Nephron (organoid): ENCODE results near the gene ATP10B.
A peak's percentile ranks its signal among the peaks of the same experiment; 100 is the strongest.

Experiments
- H3K27ac Mint-ChIP-seq, 3 experiments: 2 replicates each; pipeline ENCODE4 v1.8.0; 2020; ENCODE audit warnings: mixed read lengths in 3 of 3, mild to moderate bottlenecking in 2 of 3, moderate library complexity in 1 of 3
- H3K27me3 Mint-ChIP-seq: 2 replicates; pipeline ENCODE4 v1.8.0; 2021; ENCODE audit warnings: low read depth, mild to moderate bottlenecking, moderate library complexity, mixed read lengths
- H3K36me3 Mint-ChIP-seq: 2 replicates; pipeline ENCODE4 v1.8.0; 2020; ENCODE audit warnings: low read depth, mixed read lengths
- H3K4me1 Mint-ChIP-seq: 2 replicates; pipeline ENCODE4 v1.8.0; 2020; ENCODE audit warnings: mixed read lengths
- H3K4me3 Mint-ChIP-seq, 3 experiments: 2 replicates each; pipeline ENCODE4 v1.8.0; 2020; ENCODE audit warnings: mild to moderate bottlenecking in 3 of 3, mixed read lengths in 3 of 3, moderate library complexity in 2 of 3
- H3K9me3 Mint-ChIP-seq: 2 replicates; pipeline ENCODE4 v1.8.0; 2020; ENCODE audit warnings: mixed read lengths
- CTCF ChIP-seq, 3 experiments: fragments of 200-600 bp; sonication (generic); IDR thresholded peaks; one replicate each; pipeline ENCODE4 v1.5.0; 2021; ENCODE audit warnings: antibody characterized with exemption in 3 of 3; ENCODE audit not compliant: unreplicated experiment in 3 of 3

The ATP10B gene

GRCh38 chr5:160674901-160675300, 177.1 kb downstream of the ATP10B start:
- Mint-ChIP-seq H3K27ac (peak overlapping the region in 1 of 3 experiments; percentile 10), H3K27me3 (peaks cover 10% of the 10 kb centered on the region), H3K36me3 (no peaks in the 10 kb centered on the region), H3K4me1 (peaks cover 6% of the 10 kb centered on the region), H3K9me3 (no peaks in the 10 kb centered on the region), H3K4me3 (no peak overlapping the region)
- no peak for TF ChIP-seq CTCF (IDR thresholded peaks at IDR 0.05; ENCODE audit: unreplicated experiment in 3 of 3)

- H3K4me1 Mint-ChIP-seq: no peaks in the 10 kb centered on the region
- no peaks in the 10 kb centered on the region for H3K36me3 Mint-ChIP-seq
- peaks cover 10% of the 10 kb centered on the region for H3K27me3 Mint-ChIP-seq
- no peaks in the 10 kb centered on the region for H3K9me3 Mint-ChIP-seq
- H3K27ac Mint-ChIP-seq: no peak overlapping the region
- no peak for TF ChIP-seq CTCF (IDR thresholded peaks at IDR 0.05; ENCODE audit: unreplicated experiment in 3 of 3)
- no peak overlapping the region for H3K4me3 Mint-ChIP-seq
Observed at GRCh38 chr5:160672521-160672920, 179.5 kb downstream of the ATP10B start.

- Mint-ChIP-seq H3K27me3 (peaks cover 7% of the 10 kb centered on the region), H3K4me3 (no peak overlapping the region), H3K9me3 (no peaks in the 10 kb centered on the region), H3K36me3 (no peaks in the 10 kb centered on the region), H3K27ac (peak overlapping the region in 1 of 3 experiments; percentile 32), H3K4me1 (no peaks in the 10 kb centered on the region)
- TF ChIP-seq CTCF (IDR thresholded peaks at IDR 0.05; ENCODE audit: unreplicated experiment in 3 of 3): no peak
Observed at GRCh38 chr5:160668356-160668755, 183.7 kb downstream of the ATP10B start.

GRCh38 chr5:160667160-160667559, 184.9 kb downstream of the ATP10B start:
- no peaks in the 10 kb centered on the region for H3K36me3 Mint-ChIP-seq
- H3K27ac Mint-ChIP-seq: peak overlapping the region in 1 of 3 experiments; percentile 16
- H3K4me1 Mint-ChIP-seq: no peaks in the 10 kb centered on the region
- no peak overlapping the region for H3K4me3 Mint-ChIP-seq
- H3K9me3 Mint-ChIP-seq: no peaks in the 10 kb centered on the region
- TF ChIP-seq CTCF (IDR thresholded peaks at IDR 0.05; ENCODE audit: unreplicated experiment in 3 of 3): no peak
- peaks cover 7% of the 10 kb centered on the region for H3K27me3 Mint-ChIP-seq

- Mint-ChIP-seq H3K4me1 (no peaks in the 10 kb centered on the region), H3K9me3 (no peaks in the 10 kb centered on the region), H3K36me3 (no peaks in the 10 kb centered on the region), H3K4me3 (no peak overlapping the region), H3K27me3 (peaks cover 3% of the 10 kb centered on the region), H3K27ac (peak overlapping the region in 1 of 3 experiments; percentile 52)
- no peak for TF ChIP-seq CTCF (IDR thresholded peaks at IDR 0.05; ENCODE audit: unreplicated experiment in 3 of 3)
Observed at GRCh38 chr5:160665460-160665859, 186.6 kb downstream of the ATP10B start.

GRCh38 chr5:160660132-160660531, 191.9 kb downstream of the ATP10B start:
- Mint-ChIP-seq H3K36me3 (no peaks in the 10 kb centered on the region), H3K4me1 (no peaks in the 10 kb centered on the region), H3K9me3 (no peaks in the 10 kb centered on the region), H3K27ac (no peak overlapping the region), H3K4me3 (no peak overlapping the region), H3K27me3 (no peaks in the 10 kb centered on the region)
- TF ChIP-seq CTCF (IDR thresholded peaks at IDR 0.05; ENCODE audit: unreplicated experiment in 3 of 3): no peak
